OCI-LY1 (cell line): Measurements from ENCODE around the gene CHRNB2.

Source experiments
- H2AFZ ChIP-seq: fragments of 200-600 bp; sonication (generic), shearing (Covaris generic); 2 replicates; pipeline ENCODE4 v1.6.0; 2014; ENCODE audit warnings: antibody characterized with exemption, mild to moderate bottlenecking, low read length
- H3F3A ChIP-seq: fragments of 200-600 bp; sonication (generic), shearing (Covaris generic); 2 replicates; pipeline ENCODE4 v1.6.0; 2014; ENCODE audit warnings: mild to moderate bottlenecking, antibody characterized with exemption, low read length, moderate library complexity; ENCODE audit not compliant: insufficient read depth
- H3K27ac ChIP-seq: fragments of 200-600 bp; sonication (generic); 2 replicates; pipeline ENCODE4 v1.5.1; 2014; ENCODE audit warnings: low read length, mixed run types, mild to moderate bottlenecking, low read depth; ENCODE audit not compliant: poor library complexity, severe bottlenecking
- H3K27me3 ChIP-seq: fragments of 200-600 bp; sonication (generic); 2 replicates; pipeline ENCODE4 v1.6.0; 2014; ENCODE audit warnings: antibody characterized with exemption, mild to moderate bottlenecking, low read length, moderate library complexity; ENCODE audit not compliant: insufficient read depth
- H3K36me3 ChIP-seq: fragments of 200-600 bp; sonication (generic); 2 replicates; pipeline ENCODE4 v1.6.1; 2014; ENCODE audit warnings: mild to moderate bottlenecking, antibody characterized with exemption, low read length, moderate library complexity, mixed read lengths; ENCODE audit not compliant: insufficient read depth
- H3K4me1 ChIP-seq: fragments of 200-600 bp; sonication (generic); 2 replicates; pipeline ENCODE4 v1.5.1; 2014; ENCODE audit warnings: mild to moderate bottlenecking, low read length, moderate library complexity; ENCODE audit not compliant: insufficient read depth, severe bottlenecking
- H3K4me2 ChIP-seq: fragments of 200-600 bp; sonication (generic), shearing (Covaris generic); 2 replicates; pipeline ENCODE4 v1.6.1; 2014; ENCODE audit warnings: low read length
- H3K4me3 ChIP-seq: fragments of 200-600 bp; sonication (generic); 2 replicates; pipeline ENCODE4 v1.5.1; 2014; ENCODE audit warnings: low read length, low read depth, mild to moderate bottlenecking, mixed read lengths; ENCODE audit not compliant: poor library complexity, severe bottlenecking
- H3K79me2 ChIP-seq: fragments of 200-600 bp; shearing (Covaris generic); 2 replicates; pipeline ENCODE4 v1.6.1; 2016; ENCODE audit warnings: mixed run types, low read length, mixed read lengths; ENCODE audit not compliant: insufficient read depth
- H3K9ac ChIP-seq: fragments of 200-600 bp; sonication (generic), shearing (Covaris generic); 2 replicates; pipeline ENCODE4 v1.6.1; 2014; ENCODE audit warnings: mild to moderate bottlenecking, low read length, mixed read lengths
- H3K9me2 ChIP-seq: fragments of 200-600 bp; sonication (generic), shearing (Covaris generic); 2 replicates; pipeline ENCODE4 v1.6.1; 2014; ENCODE audit warnings: low read depth, mild to moderate bottlenecking, low read length, mixed read lengths
- H3K9me3 ChIP-seq: fragments of 200-600 bp; shearing (Covaris generic); 2 replicates; pipeline ENCODE4 v1.6.1; 2014; ENCODE audit warnings: low read length, mixed read lengths
- H4K20me1 ChIP-seq: fragments of 200-600 bp; sonication (generic), shearing (Covaris generic); 2 replicates; pipeline ENCODE4 v1.6.0; 2016; ENCODE audit warnings: mild to moderate bottlenecking, low read length; ENCODE audit not compliant: insufficient read depth
- CTCF ChIP-seq: fragments of 200-600 bp; sonication (generic), shearing (Covaris generic); IDR thresholded peaks from 2 replicates; pipeline ENCODE4 v1.5.1; 2017; ENCODE audit warnings: mild to moderate bottlenecking, antibody characterized with exemption, low read length, moderate library complexity, mixed read lengths
- EZH2 ChIP-seq: fragments of 200-600 bp; sonication (generic), shearing (Covaris generic); IDR thresholded peaks from 2 replicates; pipeline ENCODE4 v1.8.0; 2017; ENCODE audit warnings: borderline replicate concordance, mixed run types, mild to moderate bottlenecking, antibody characterized with exemption, low read length, moderate library complexity, mixed read lengths

Gene CHRNB2

GRCh38 chr1:154626456-154627256 is 59.1 kb downstream of the CHRNB2 start:
- H3F3A ChIP-seq = no peaks in the 10 kb centered on the region
- H3K4me1 ChIP-seq = peaks cover 20% of the 10 kb centered on the region
- TF ChIP-seq CTCF (no peak), EZH2 (no peak)
- peak overlapping the region; percentile 92 for H3K4me2 ChIP-seq
- H3K27me3 ChIP-seq = no peaks in the 10 kb centered on the region; the same call in 1 of the 2 replicates
- H3K27ac ChIP-seq = peak overlapping the region; percentile 29
- no peaks in the 10 kb centered on the region for H4K20me1 ChIP-seq
- H3K9me3 ChIP-seq = no peaks in the 10 kb centered on the region
- no peak overlapping the region for H2AFZ ChIP-seq
- H3K79me2 ChIP-seq = peaks cover 55% of the 10 kb centered on the region
- H3K36me3 ChIP-seq = peaks cover 27% of the 10 kb centered on the region
- no peaks in the 10 kb centered on the region for H3K9me2 ChIP-seq
- H3K9ac ChIP-seq = peak overlapping the region; percentile 94
- peak overlapping the region; percentile 97 for H3K4me3 ChIP-seq

- Histone ChIP-seq H3K4me3 (peak overlapping the region; percentile 97), H3K9ac (peak overlapping the region; percentile 94), H3K9me3 (no peaks in the 10 kb centered on the region), H4K20me1 (no peaks in the 10 kb centered on the region), H3K36me3 (peaks cover 19% of the 10 kb centered on the region), H3K9me2 (no peaks in the 10 kb centered on the region), H3K27me3 (no peaks in the 10 kb centered on the region; the same call in 1 of the 2 replicates), H2AFZ (peak overlapping the region; percentile 91), H3K79me2 (peaks cover 47% of the 10 kb centered on the region), H3K4me2 (peak overlapping the region; percentile 92), H3K4me1 (peaks cover 20% of the 10 kb centered on the region), H3F3A (no peaks in the 10 kb centered on the region), H3K27ac (peak overlapping the region; percentile 29)
- TF ChIP-seq EZH2 (no peak), CTCF (no peak)
Observed at GRCh38 chr1:154627257-154628120, 59.9 kb downstream of the CHRNB2 start.

GRCh38 chr1:154628121-154628405 is 60.5 kb downstream of the CHRNB2 start:
- H2AFZ ChIP-seq = peak overlapping the region; percentile 91
- H3K4me2 ChIP-seq = peak overlapping the region; percentile 92
- peaks cover 41% of the 10 kb centered on the region for H3K79me2 ChIP-seq
- peaks cover 20% of the 10 kb centered on the region for H3K4me1 ChIP-seq
- TF ChIP-seq CTCF = no peak
- TF ChIP-seq EZH2 = no peak
- no peaks in the 10 kb centered on the region for H4K20me1 ChIP-seq
- H3K27ac ChIP-seq = no peak overlapping the region
- peak overlapping the region; percentile 94 for H3K9ac ChIP-seq
- peaks cover 15% of the 10 kb centered on the region for H3K36me3 ChIP-seq
- H3K27me3 ChIP-seq = no peaks in the 10 kb centered on the region; the same call in 1 of the 2 replicates
- peak overlapping the region; percentile 97 for H3K4me3 ChIP-seq
- no peaks in the 10 kb centered on the region for H3K9me2 ChIP-seq
- no peaks in the 10 kb centered on the region for H3F3A ChIP-seq
- no peaks in the 10 kb centered on the region for H3K9me3 ChIP-seq
